ENCODE measurements around the gene INTS13. TPM values are rescaled to one million over a fixed set of nuclear protein-coding genes. Genes with fewer than 3 reads are reported as not detected.

Gene INTS13
- total RNA-seq, 1 donor, result 26.1 TPM

GRCh38 chr12:26976687-26977086, 38.9 kb upstream of the INTS13 start:
- no peaks in the 10 kb centered on the region for H3K79me2 ChIP-seq (ENCODE audit: insufficient read depth, low read length)
- no peak for TF ChIP-seq CTCF (IDR thresholded peaks at IDR 0.05; ENCODE audit: extremely low read depth, low read depth, low read length)

GRCh38 chr12:26971963-26972362, 34.2 kb upstream of the INTS13 start:
- peaks cover 9% of the 10 kb centered on the region for H3K36me3 ChIP-seq (ENCODE audit: insufficient read depth, low read length)
- H3K4me2 ChIP-seq (ENCODE audit: insufficient read depth, low read length), result no peak overlapping the region
- no peak overlapping the region for H3K27ac ChIP-seq (ENCODE audit: low read depth, low read length)
- no peaks in the 10 kb centered on the region for H3K4me1 ChIP-seq (ENCODE audit: insufficient read depth, low read length)
- H3K9me3 ChIP-seq (ENCODE audit: low read depth, low read length), result no peaks in the 10 kb centered on the region
- no peaks in the 10 kb centered on the region for H3K79me2 ChIP-seq (ENCODE audit: insufficient read depth, low read length)
- H4K20me1 ChIP-seq (ENCODE audit: insufficient read depth, low read length), result no peaks in the 10 kb centered on the region
- H3K27me3 ChIP-seq (ENCODE audit: insufficient read depth, low read length), result no peaks in the 10 kb centered on the region
- DNase-seq (ENCODE audit: insufficient read length, low spot score, missing footprints), result no peak
- no peak for TF ChIP-seq CTCF (IDR thresholded peaks at IDR 0.05; ENCODE audit: extremely low read depth, low read depth, low read length)
- H3K4me3 ChIP-seq (ENCODE audit: insufficient read depth, low read length), result no peak overlapping the region
- no peak overlapping the region for H2AFZ ChIP-seq (ENCODE audit: low read length)

More at GRCh38 chr12:26976687-26977086, 38.9 kb upstream of the INTS13 start:
- H3K27ac ChIP-seq (ENCODE audit: low read depth, low read length), result no peak overlapping the region
- H3K4me2 ChIP-seq (ENCODE audit: insufficient read depth, low read length), result no peak overlapping the region
- no peaks in the 10 kb centered on the region for H3K9me3 ChIP-seq (ENCODE audit: low read depth, low read length)
- H3K27me3 ChIP-seq (ENCODE audit: insufficient read depth, low read length), result no peaks in the 10 kb centered on the region
- peaks cover 9% of the 10 kb centered on the region for H3K36me3 ChIP-seq (ENCODE audit: insufficient read depth, low read length)
- no peak overlapping the region for H2AFZ ChIP-seq (ENCODE audit: low read length)
- H3K4me3 ChIP-seq (ENCODE audit: insufficient read depth, low read length), result no peak overlapping the region
- DNase-seq (ENCODE audit: insufficient read length, low spot score, missing footprints), result no peak
- no peaks in the 10 kb centered on the region for H3K4me1 ChIP-seq (ENCODE audit: insufficient read depth, low read length)
- no peaks in the 10 kb centered on the region for H4K20me1 ChIP-seq (ENCODE audit: insufficient read depth, low read length)

- H3K27ac ChIP-seq (ENCODE audit: low read depth, low read length), result no peak overlapping the region
- no peak for DNase-seq (ENCODE audit: insufficient read length, low spot score, missing footprints)
These were observed 32.4 kb upstream of the INTS13 start for GRCh38 chr12:26970136-26970535.

GRCh38 chr12:26966842-26967241, 29.1 kb upstream of the INTS13 start:
- TF ChIP-seq CTCF (IDR thresholded peaks at IDR 0.05; ENCODE audit: extremely low read depth, low read depth, low read length), result no peak
- Histone ChIP-seq H3K9me3 (ENCODE audit: low read depth, low read length) (no peaks in the 10 kb centered on the region), H3K4me1 (ENCODE audit: insufficient read depth, low read length) (no peaks in the 10 kb centered on the region), H3K27me3 (ENCODE audit: insufficient read depth, low read length) (no peaks in the 10 kb centered on the region), H3K4me2 (ENCODE audit: insufficient read depth, low read length) (no peak overlapping the region), H2AFZ (ENCODE audit: low read length) (no peak overlapping the region), H3K4me3 (ENCODE audit: insufficient read depth, low read length) (no peak overlapping the region), H3K27ac (ENCODE audit: low read depth, low read length) (no peak overlapping the region), H3K36me3 (ENCODE audit: insufficient read depth, low read length) (peaks cover 5% of the 10 kb centered on the region), H3K79me2 (ENCODE audit: insufficient read depth, low read length) (no peaks in the 10 kb centered on the region), H4K20me1 (ENCODE audit: insufficient read depth, low read length) (no peaks in the 10 kb centered on the region)
- no peak for DNase-seq (ENCODE audit: insufficient read length, low spot score, missing footprints)

More at GRCh38 chr12:26970136-26970535, 32.4 kb upstream of the INTS13 start:
- no peaks in the 10 kb centered on the region for H3K4me1 ChIP-seq (ENCODE audit: insufficient read depth, low read length)
- no peak for TF ChIP-seq CTCF (IDR thresholded peaks at IDR 0.05; ENCODE audit: extremely low read depth, low read depth, low read length)
- no peaks in the 10 kb centered on the region for H3K27me3 ChIP-seq (ENCODE audit: insufficient read depth, low read length)
- H3K9me3 ChIP-seq (ENCODE audit: low read depth, low read length), result no peaks in the 10 kb centered on the region
- H3K4me3 ChIP-seq (ENCODE audit: insufficient read depth, low read length), result no peak overlapping the region
- no peaks in the 10 kb centered on the region for H4K20me1 ChIP-seq (ENCODE audit: insufficient read depth, low read length)
- peaks cover 15% of the 10 kb centered on the region for H3K36me3 ChIP-seq (ENCODE audit: insufficient read depth, low read length)
- H2AFZ ChIP-seq (ENCODE audit: low read length), result no peak overlapping the region
- H3K79me2 ChIP-seq (ENCODE audit: insufficient read depth, low read length), result no peaks in the 10 kb centered on the region
- H3K4me2 ChIP-seq (ENCODE audit: insufficient read depth, low read length), result no peak overlapping the region

Measured in osteoblast (primary cell).